ACHN (cell line): ENCODE data around the gene GCNT1.
"Not testable (repeated sequence)": the region's sequence is repeated elsewhere in the genome, so short reads cannot be mapped to it uniquely, and the experiment has no call there.

ENCODE experiments used
- DNase-seq: peaks from one replicate; pipeline ENCODE4 v3.0.0-alpha.2; 2015
- in situ Hi-C: cut with HindIII; loops from 2 replicates; pipeline ENCODE4 v1.10.0; 2017; ENCODE audit warnings: low sequenced_read_pairs, low pct_ligation_motif_present, low pct_unique_long_range_greater_than_20kb

GCNT1 gene

GRCh38 chr9:76458903-76459693, at the start of gene GCNT1:
GCNT1 (plus strand) TSS chr9:76459182; CDS start chr9:76502382, 43,200 bp downstream.
- in situ Hi-C loops = no loop called here

GRCh38 chr9:76412638-76413037, 46.3 kb upstream of the GCNT1 start:
- no peak for DNase-seq
- in situ Hi-C loops = no loop called here

More at GRCh38 chr9:76458903-76459693, at the start of gene GCNT1:
- DNase-seq = peak; percentile 91

- no peak for DNase-seq
- in situ Hi-C loops = no loop called here
These were observed 45.3 kb upstream of the GCNT1 start for GRCh38 chr9:76413658-76414057.

GRCh38 chr9:76414661-76415060, 44.3 kb upstream of the GCNT1 start:
- no peak for DNase-seq

GRCh38 chr9:76415154-76415553, 43.8 kb upstream of the GCNT1 start:
- in situ Hi-C loops = no loop called here
- no peak for DNase-seq

More at GRCh38 chr9:76414661-76415060, 44.3 kb upstream of the GCNT1 start:
- in situ Hi-C loops = no loop called here

- in situ Hi-C loops = no loop called here
- DNase-seq = no peak
These were observed 43.3 kb upstream of the GCNT1 start for GRCh38 chr9:76415731-76416130.

GRCh38 chr9:76417394-76417793, 41.6 kb upstream of the GCNT1 start:
- in situ Hi-C loops = no loop called here
- no peak for DNase-seq

- in situ Hi-C loops = no loop called here
- peak; percentile 34 for DNase-seq
These were observed 39.1 kb upstream of the GCNT1 start for GRCh38 chr9:76419782-76420380.

- DNase-seq = no peak
- in situ Hi-C loops = no loop called here
These were observed 35.5 kb upstream of the GCNT1 start for GRCh38 chr9:76423216-76424177.

- in situ Hi-C loops = no loop called here
- DNase-seq = no peak
These were observed 34.5 kb upstream of the GCNT1 start for GRCh38 chr9:76424491-76424890.

GRCh38 chr9:76425677-76426453, 33.1 kb upstream of the GCNT1 start:
- in situ Hi-C loops = no loop called here
- DNase-seq = no peak

- in situ Hi-C loops = no loop called here
- no peak for DNase-seq
These were observed 32.1 kb upstream of the GCNT1 start for GRCh38 chr9:76426807-76427419.

- DNase-seq = no peak
These were observed 27.4 kb upstream of the GCNT1 start for GRCh38 chr9:76431601-76432000.

GRCh38 chr9:76433406-76433805, 25.6 kb upstream of the GCNT1 start:
- in situ Hi-C loops = no loop called here
- DNase-seq = no peak

More at GRCh38 chr9:76431601-76432000, 27.4 kb upstream of the GCNT1 start:
- in situ Hi-C loops = no loop called here

GRCh38 chr9:76433836-76434235, 25.1 kb upstream of the GCNT1 start:
- in situ Hi-C loops = no loop called here
- peak; percentile 32 for DNase-seq

GRCh38 chr9:76434897-76435296, 24.1 kb upstream of the GCNT1 start:
- in situ Hi-C loops, DNase-seq: not testable (repeated sequence)

GRCh38 chr9:76437017-76437699, 21.8 kb upstream of the GCNT1 start:
- DNase-seq, in situ Hi-C loops: not testable (repeated sequence)
